ENCODE data around the gene CES4A. TPM values are rescaled to one million over a fixed set of nuclear protein-coding genes. Genes with fewer than 3 reads are reported as not detected.

The CES4A gene
- total and polyA plus RNA-seq, 9 of the 15 experiments (the other 6 are each of a cell fraction or from before 2014, with no cell fraction given): 0.09 to 0.13 (median 0.11) TPM; not detected in 6

GRCh38 chr16:66961065-66961744 is 27.2 kb upstream of the CES4A start, which contains the start of gene CES3 (continued):
- TF ChIP-seq ZBTB40 (IDR thresholded peaks at IDR 0.05) (peak; percentile 46), ZBTB40 (CRISPR knock-in tag; IDR thresholded peaks at IDR 0.05) (no peak), PHF8 (IDR thresholded peaks at IDR 0.05; ENCODE audit: borderline replicate concordance, low read length) (peak; percentile 57; the same call in 1 of the 2 replicates), PKNOX1 (IDR thresholded peaks at IDR 0.05) (peak; percentile 34; the same call in 1 of the 2 replicates), ATF7 (IDR thresholded peaks at IDR 0.05) (peak; percentile 31; the same call in 1 of the 2 replicates), TRIM24 (IDR thresholded peaks at IDR 0.05) (no peak; a peak in 1 of 4 replicates), TOE1 (IDR thresholded peaks at IDR 0.05; ENCODE audit: borderline replicate concordance) (0 out of 2 replicates have a peak, but pooled peaks have one; percentile 25), TOE1 (CRISPR knock-in tag; IDR thresholded peaks at IDR 0.05; ENCODE audit: borderline replicate concordance, low read depth) (no peak), JUND (IDR thresholded peaks at IDR 0.05; ENCODE audit: borderline replicate concordance, low read depth, low read length) (peak; percentile 3; the same call in 1 of the 2 replicates), JUND (tag; IDR thresholded peaks at IDR 0.05; ENCODE audit: borderline replicate concordance, low read depth, low read length) (no peak; the same call in 2 of the 3 replicates), ZKSCAN1 (IDR thresholded peaks at IDR 0.05; ENCODE audit: low read depth, low read length) (no peak), NBN (IDR thresholded peaks at IDR 0.05; ENCODE audit: low read depth) (0 out of 2 replicates have a peak, but pooled peaks have one; percentile 58), TFAP4 (CRISPR knock-in tag; IDR thresholded peaks at IDR 0.05; ENCODE audit: borderline replicate concordance) (peak; percentile 47; the same call in 1 of the 2 replicates), HDGF (IDR thresholded peaks at IDR 0.05) (peak; percentile 82; the same call in 1 of the 2 replicates), SNRNP70 (optimal IDR thresholded peaks at IDR 0.05; ENCODE audit: low read depth, low read length) (no peak), ZNF263 (CRISPR knock-in tag; IDR thresholded peaks at IDR 0.05; ENCODE audit: borderline replicate concordance) (0 out of 2 replicates have a peak, but pooled peaks have one; percentile 31), CREM (IDR thresholded peaks at IDR 0.05; ENCODE audit: low read depth) (0 out of 2 replicates have a peak, but pooled peaks have one; percentile 15), SMC3 (conservative IDR thresholded peaks at IDR 0.05; ENCODE audit: insufficient read depth, low read depth, low read length) (peak; percentile 48)

All from K562 (cell line).